ENCODE data around the gene N4BP3. TPM values are rescaled to one million over a fixed set of nuclear protein-coding genes. Genes with fewer than 3 reads are reported as not detected.

N4BP3 gene
- total and polyA plus RNA-seq, 5 donors: 0.15 to 0.79 (median 0.45) TPM

DNA sequence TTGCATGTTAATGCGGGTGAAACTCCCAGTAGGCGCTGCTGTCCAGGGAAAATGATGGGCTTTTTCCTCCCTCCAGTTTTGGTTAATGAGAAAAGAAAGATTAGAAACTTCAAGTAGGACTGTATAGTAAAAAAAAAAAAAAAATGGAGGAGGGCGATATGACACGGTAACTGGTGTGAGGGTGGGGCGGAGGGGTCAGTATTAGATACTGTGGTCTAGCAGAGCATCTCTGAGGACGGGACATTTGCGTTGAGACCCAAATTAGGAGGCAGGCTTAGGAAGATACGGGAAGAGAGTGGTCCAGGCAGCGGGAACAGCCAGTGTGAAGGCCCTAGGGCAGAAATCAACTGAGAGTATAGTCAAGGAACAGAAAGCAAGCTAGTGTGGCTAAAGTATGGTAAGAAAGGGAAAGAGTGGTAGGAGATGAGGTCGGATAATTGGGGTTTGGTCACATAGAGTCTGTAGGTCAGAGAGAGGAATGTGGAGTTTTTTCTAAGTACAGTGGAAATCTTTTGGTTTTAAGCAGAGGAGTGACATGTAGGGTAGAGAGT lies 18.2 kb downstream of the N4BP3 start:
- H3K27ac ChIP-seq (ENCODE audit: low read length): peak overlapping the region; percentile 90
- ATAC-seq: no peak
- H3K27me3 ChIP-seq (ENCODE audit: control insufficient read depth, insufficient read depth): no peaks in the 10 kb centered on the region
- no peaks in the 10 kb centered on the region for H3K9me3 ChIP-seq (ENCODE audit: control insufficient read depth, low read length)
- DNase-seq: no peak
- H3K4me3 ChIP-seq (ENCODE audit: low read length): peak overlapping the region; percentile 99
- peaks cover 6% of the 10 kb centered on the region for H3K4me1 ChIP-seq (ENCODE audit: control insufficient read depth, insufficient read depth, low read length)
- intact Hi-C loops (cut with DNase I): no loop called here
- 31% methylated on average over 10 of the region's 10 CpGs for WGBS

- 82% methylated on average over 10 of the region's 10 CpGs for WGBS
- intact Hi-C loops (cut with DNase I): no loop called here
- H3K4me3 ChIP-seq (ENCODE audit: low read length): no peak overlapping the region
- DNase-seq: no peak
- no peaks in the 10 kb centered on the region for H3K27me3 ChIP-seq (ENCODE audit: control insufficient read depth, insufficient read depth)
- peaks cover under 1% of the 10 kb centered on the region for H3K4me1 ChIP-seq (ENCODE audit: control insufficient read depth, insufficient read depth, low read length)
- H3K27ac ChIP-seq (ENCODE audit: low read length): no peak overlapping the region
- H3K9me3 ChIP-seq (ENCODE audit: control insufficient read depth, low read length): no peaks in the 10 kb centered on the region
- ATAC-seq: peak in 1 of 2 donors; percentile 30
Observed at GRCh38 chr5:178136990-178137389, 23.7 kb downstream of the N4BP3 start.

DNA sequence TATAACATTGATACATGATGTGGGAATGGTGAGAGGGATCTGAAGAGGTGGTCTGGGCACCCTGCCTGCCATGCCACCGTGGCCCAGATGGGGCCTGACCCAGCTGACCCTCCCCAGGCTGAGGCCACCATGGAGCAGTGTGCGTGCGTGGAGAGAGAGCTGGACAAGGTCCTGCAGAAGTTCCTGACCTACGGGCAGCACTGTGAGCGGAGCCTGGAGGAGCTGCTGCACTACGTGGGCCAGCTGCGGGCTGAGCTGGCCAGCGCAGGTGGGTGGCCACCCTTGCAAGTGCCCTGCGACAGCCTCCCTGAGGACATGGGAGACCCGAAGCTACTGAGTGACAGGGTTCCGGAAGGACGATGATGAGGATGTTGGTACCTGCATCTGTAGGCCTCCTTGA lies 24.7 kb downstream of the N4BP3 start:
- intact Hi-C loops (cut with DNase I): no loop called here
- DNase-seq: no peak
- Histone ChIP-seq H3K4me3 (ENCODE audit: low read length) (no peak overlapping the region), H3K9me3 (ENCODE audit: control insufficient read depth, low read length) (no peaks in the 10 kb centered on the region), H3K4me1 (ENCODE audit: control insufficient read depth, insufficient read depth, low read length) (no peaks in the 10 kb centered on the region), H3K27ac (ENCODE audit: low read length) (no peak overlapping the region), H3K27me3 (ENCODE audit: control insufficient read depth, insufficient read depth) (no peaks in the 10 kb centered on the region)
- WGBS: 88% methylated on average over 12 of the region's 12 CpGs
- ATAC-seq: peak in 1 of 2 donors; percentile 25

DNA sequence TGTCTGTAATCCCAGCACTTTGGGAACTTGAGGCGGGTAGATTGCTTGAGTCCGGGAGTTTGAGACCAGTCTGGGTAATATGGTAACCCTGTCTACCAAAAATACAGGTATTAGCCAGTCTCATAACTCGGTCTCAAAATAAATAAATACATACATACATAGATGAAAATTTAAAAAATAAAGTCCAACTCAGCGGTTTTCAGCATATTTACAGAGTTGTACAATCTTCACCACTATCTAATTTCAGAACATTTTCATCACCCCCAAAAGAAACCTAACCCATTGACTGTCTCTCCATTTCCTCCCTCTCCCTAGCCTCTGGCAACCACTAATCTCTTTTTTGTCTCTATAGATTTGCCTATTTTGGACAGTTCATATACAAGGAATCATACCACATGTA lies 28.2 kb downstream of the N4BP3 start:
- DNase-seq (no peak), ATAC-seq (no peak)
- Histone ChIP-seq H3K4me1 (ENCODE audit: control insufficient read depth, insufficient read depth, low read length) (no peaks in the 10 kb centered on the region), H3K9me3 (ENCODE audit: control insufficient read depth, low read length) (no peaks in the 10 kb centered on the region), H3K27ac (ENCODE audit: low read length) (no peak overlapping the region), H3K4me3 (ENCODE audit: low read length) (no peak overlapping the region), H3K27me3 (ENCODE audit: control insufficient read depth, insufficient read depth) (no peaks in the 10 kb centered on the region)
- intact Hi-C loops (cut with DNase I): no loop called here
- WGBS: 96% methylated on average over 4 of the region's 4 CpGs

GRCh38 chr5:178142642-178143041 lies 29.3 kb downstream of the N4BP3 start:
- DNase-seq: no peak
- 92% methylated on average over 20 of the region's 20 CpGs for WGBS
- no peak for ATAC-seq
- Histone ChIP-seq H3K27me3 (ENCODE audit: control insufficient read depth, insufficient read depth) (no peaks in the 10 kb centered on the region), H3K9me3 (ENCODE audit: control insufficient read depth, low read length) (no peaks in the 10 kb centered on the region), H3K4me1 (ENCODE audit: control insufficient read depth, insufficient read depth, low read length) (no peaks in the 10 kb centered on the region), H3K27ac (ENCODE audit: low read length) (no peak overlapping the region), H3K4me3 (ENCODE audit: low read length) (no peak overlapping the region)
- intact Hi-C loops (cut with DNase I): no loop called here

- no peak overlapping the region for H3K27ac ChIP-seq (ENCODE audit: low read length)
- 65% methylated on average over 6 of the region's 6 CpGs for WGBS
Observed at GRCh38 chr5:178143246-178143645, 29.9 kb downstream of the N4BP3 start.

GRCh38 chr5:178143901-178144300 lies 30.6 kb downstream of the N4BP3 start:
- DNase-seq (peak; percentile 82 to 92 (median 90)), ATAC-seq (peak; percentile 64 to 74)
- no peak overlapping the region for H3K27ac ChIP-seq (ENCODE audit: low read length)
- 56% methylated on average over 10 of the region's 10 CpGs for WGBS
- H3K9me3 ChIP-seq (ENCODE audit: control insufficient read depth, low read length): no peaks in the 10 kb centered on the region
- no peaks in the 10 kb centered on the region for H3K4me1 ChIP-seq (ENCODE audit: control insufficient read depth, insufficient read depth, low read length)
- H3K27me3 ChIP-seq (ENCODE audit: control insufficient read depth, insufficient read depth): no peaks in the 10 kb centered on the region
- no peak overlapping the region for H3K4me3 ChIP-seq (ENCODE audit: low read length)
- intact Hi-C loops (cut with DNase I): no loop called here

More at GRCh38 chr5:178143246-178143645, 29.9 kb downstream of the N4BP3 start:
- Histone ChIP-seq H3K4me3 (ENCODE audit: low read length) (no peak overlapping the region), H3K4me1 (ENCODE audit: control insufficient read depth, insufficient read depth, low read length) (no peaks in the 10 kb centered on the region), H3K27me3 (ENCODE audit: control insufficient read depth, insufficient read depth) (no peaks in the 10 kb centered on the region), H3K9me3 (ENCODE audit: control insufficient read depth, low read length) (no peaks in the 10 kb centered on the region)
- intact Hi-C loops (cut with DNase I): no loop called here
- ATAC-seq (no peak), DNase-seq (no peak)

DNA sequence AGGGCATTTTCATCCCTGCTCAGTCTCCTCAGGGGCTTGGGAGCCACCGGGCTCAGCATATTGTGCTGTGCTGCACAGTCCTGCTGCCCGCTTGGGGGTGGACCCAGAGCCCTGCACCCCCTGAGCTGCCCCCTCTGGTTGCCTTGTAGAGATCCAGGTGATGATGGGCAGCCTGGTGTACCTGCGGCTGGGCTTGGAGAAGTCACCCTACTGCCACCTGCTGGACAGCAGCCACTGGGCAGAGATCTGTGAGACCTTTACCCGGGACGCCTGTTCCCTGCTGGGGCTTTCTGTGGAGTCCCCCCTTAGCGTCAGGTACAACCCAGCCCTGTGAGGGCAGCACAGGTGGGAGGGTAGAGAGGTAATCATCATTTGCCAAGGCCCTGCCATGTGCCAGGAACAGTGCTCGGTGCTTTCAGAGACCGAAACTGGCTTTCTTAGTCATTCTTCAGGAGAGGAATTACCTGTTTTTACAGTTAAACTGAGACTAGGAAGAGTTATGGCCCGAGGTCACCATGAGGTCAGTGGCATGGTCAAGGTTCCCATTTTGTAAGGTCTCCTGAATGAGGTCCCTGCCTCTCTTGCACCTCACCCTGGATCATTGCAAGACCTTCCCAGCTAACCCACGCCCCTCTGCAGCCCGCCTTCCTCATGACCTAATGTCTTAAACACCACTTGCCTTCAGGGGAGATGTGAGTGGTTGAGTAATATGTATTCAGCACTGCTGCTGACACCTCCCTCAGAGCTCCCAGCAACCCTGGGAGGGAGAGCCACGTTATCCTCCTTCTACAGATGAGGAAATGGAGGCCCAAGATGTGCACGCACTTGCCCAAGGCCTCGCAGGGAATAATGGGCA lies 32.9 kb downstream of the N4BP3 start:
- ATAC-seq: peak; percentile 11 to 18
- H3K4me3 ChIP-seq (ENCODE audit: low read length): no peak overlapping the region
- no peaks in the 10 kb centered on the region for H3K9me3 ChIP-seq (ENCODE audit: control insufficient read depth, low read length)
- intact Hi-C loops (cut with DNase I): no loop called here
- H3K27ac ChIP-seq (ENCODE audit: low read length): no peak overlapping the region
- 61% methylated on average over 14 of the region's 14 CpGs for WGBS
- H3K27me3 ChIP-seq (ENCODE audit: control insufficient read depth, insufficient read depth): no peaks in the 10 kb centered on the region
- no peaks in the 10 kb centered on the region for H3K4me1 ChIP-seq (ENCODE audit: control insufficient read depth, insufficient read depth, low read length)
- peak; percentile 54 to 85 (median 74) for DNase-seq

DNA sequence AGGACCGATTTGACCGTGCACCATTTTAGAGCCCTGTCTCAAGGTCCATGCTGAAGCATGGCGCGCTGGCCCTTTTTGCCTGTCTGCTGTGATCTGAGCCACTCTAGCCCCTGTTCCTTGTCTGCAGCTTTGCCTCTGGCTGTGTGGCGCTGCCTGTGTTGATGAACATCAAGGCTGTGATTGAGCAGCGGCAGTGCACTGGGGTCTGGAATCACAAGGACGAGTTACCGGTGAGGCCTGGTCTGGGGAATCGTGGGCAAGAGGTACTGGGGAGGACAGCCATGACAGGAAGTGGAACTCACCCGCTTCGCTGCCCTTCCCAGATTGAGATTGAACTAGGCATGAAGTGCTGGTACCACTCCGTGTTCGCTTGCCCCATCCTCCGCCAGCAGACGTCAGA lies 34.1 kb downstream of the N4BP3 start:
- Histone ChIP-seq H3K4me1 (ENCODE audit: control insufficient read depth, insufficient read depth, low read length) (no peaks in the 10 kb centered on the region), H3K9me3 (ENCODE audit: control insufficient read depth, low read length) (no peaks in the 10 kb centered on the region), H3K27me3 (ENCODE audit: control insufficient read depth, insufficient read depth) (no peaks in the 10 kb centered on the region), H3K27ac (ENCODE audit: low read length) (no peak overlapping the region), H3K4me3 (ENCODE audit: low read length) (no peak overlapping the region)
- no peak for DNase-seq
- 88% methylated on average over 15 of the region's 15 CpGs for WGBS
- ATAC-seq: no peak
- intact Hi-C loops (cut with DNase I): no loop called here

- intact Hi-C loops (cut with DNase I): no loop called here
- DNase-seq (no peak), ATAC-seq (no peak)
- Histone ChIP-seq H3K4me1 (ENCODE audit: control insufficient read depth, insufficient read depth, low read length) (peaks cover 5% of the 10 kb centered on the region), H3K27ac (ENCODE audit: low read length) (no peak overlapping the region), H3K9me3 (ENCODE audit: control insufficient read depth, low read length) (no peaks in the 10 kb centered on the region), H3K4me3 (ENCODE audit: low read length) (no peak overlapping the region), H3K27me3 (ENCODE audit: control insufficient read depth, insufficient read depth) (no peaks in the 10 kb centered on the region)
- WGBS: 77% methylated on average over 11 of the region's 11 CpGs
Observed at GRCh38 chr5:178149199-178149932, 36.0 kb downstream of the N4BP3 start.
